Neural cell (in vitro differentiated cells): Measurements from ENCODE around the gene NRG3.
A peak's percentile ranks its signal among the peaks of the same experiment; 100 is the strongest.

ENCODE experiments used
- EP300 ChIP-seq: fragments of 450-650 bp; conservative IDR thresholded peaks from 2 replicates; pipeline ENCODE4 v1.6.1; 2014; ENCODE audit warnings: antibody characterized with exemption, mild to moderate bottlenecking, moderate library complexity; ENCODE audit not compliant: poor library complexity, severe bottlenecking
- EZH2 ChIP-seq: fragments of 200-600, 300-800 bp; shearing (Covaris generic), sonication (generic); IDR thresholded peaks from 2 replicates; pipeline ENCODE4 v1.6.1; 2014; ENCODE audit warnings: antibody characterized with exemption, low read length, borderline replicate concordance, mild to moderate bottlenecking; ENCODE audit not compliant: insufficient read depth, poor library complexity, severe bottlenecking
- MXI1 ChIP-seq: fragments of 450-650 bp; conservative IDR thresholded peaks from 2 replicates; pipeline ENCODE4 v1.6.1; 2014; ENCODE audit warnings: antibody characterized with exemption, mild to moderate bottlenecking; ENCODE audit not compliant: poor library complexity, severe bottlenecking
- POLR2AphosphoS5 ChIP-seq: IDR thresholded peaks from 2 replicates; pipeline ENCODE4 v1.6.1; 2012
- SMC3 ChIP-seq: fragments of 450-650 bp; conservative IDR thresholded peaks from 2 replicates; pipeline ENCODE4 v1.6.1; 2014; ENCODE audit warnings: antibody characterized with exemption, mild to moderate bottlenecking, moderate library complexity; ENCODE audit not compliant: poor library complexity
- TAF1 ChIP-seq: IDR thresholded peaks from 2 replicates; pipeline ENCODE4 v1.6.1; 2012; ENCODE audit warnings: low read depth
- TF ChIP-seq, protein P1 (sequence below): fragments of 450-650 bp; IDR thresholded peaks from 2 replicates; pipeline ENCODE4 v1.5.1; 2014; ENCODE audit warnings: antibody characterized with exemption, mild to moderate bottlenecking, moderate library complexity; ENCODE audit not compliant: poor library complexity, severe bottlenecking

DNA sequence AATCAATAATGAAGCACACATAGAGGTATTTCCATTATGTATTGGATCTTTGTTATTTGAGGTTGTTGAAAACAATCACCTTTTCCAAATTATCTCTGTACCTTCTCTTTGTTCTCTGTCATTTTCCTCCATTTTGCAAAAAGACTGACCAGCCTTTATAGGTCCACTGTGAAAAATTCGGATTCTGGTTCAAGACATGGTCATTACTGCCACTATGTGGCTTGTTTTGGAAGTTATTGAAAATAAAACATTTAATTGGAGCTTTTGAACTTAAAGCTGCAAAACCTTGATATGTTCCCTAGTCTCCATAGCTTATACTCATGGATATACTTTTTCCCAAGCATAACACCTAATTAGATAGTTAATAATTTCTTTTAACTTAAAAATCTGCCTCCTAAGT is 1094.4 kb downstream of the NRG3 start:
- TF ChIP-seq, protein P1, sequence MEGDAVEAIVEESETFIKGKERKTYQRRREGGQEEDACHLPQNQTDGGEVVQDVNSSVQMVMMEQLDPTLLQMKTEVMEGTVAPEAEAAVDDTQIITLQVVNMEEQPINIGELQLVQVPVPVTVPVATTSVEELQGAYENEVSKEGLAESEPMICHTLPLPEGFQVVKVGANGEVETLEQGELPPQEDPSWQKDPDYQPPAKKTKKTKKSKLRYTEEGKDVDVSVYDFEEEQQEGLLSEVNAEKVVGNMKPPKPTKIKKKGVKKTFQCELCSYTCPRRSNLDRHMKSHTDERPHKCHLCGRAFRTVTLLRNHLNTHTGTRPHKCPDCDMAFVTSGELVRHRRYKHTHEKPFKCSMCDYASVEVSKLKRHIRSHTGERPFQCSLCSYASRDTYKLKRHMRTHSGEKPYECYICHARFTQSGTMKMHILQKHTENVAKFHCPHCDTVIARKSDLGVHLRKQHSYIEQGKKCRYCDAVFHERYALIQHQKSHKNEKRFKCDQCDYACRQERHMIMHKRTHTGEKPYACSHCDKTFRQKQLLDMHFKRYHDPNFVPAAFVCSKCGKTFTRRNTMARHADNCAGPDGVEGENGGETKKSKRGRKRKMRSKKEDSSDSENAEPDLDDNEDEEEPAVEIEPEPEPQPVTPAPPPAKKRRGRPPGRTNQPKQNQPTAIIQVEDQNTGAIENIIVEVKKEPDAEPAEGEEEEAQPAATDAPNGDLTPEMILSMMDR: peak; percentile 54
- no peak for TF ChIP-seq POLR2AphosphoS5
- no peak for TF ChIP-seq EZH2
- TF ChIP-seq SMC3: peak; percentile 63
- no peak for TF ChIP-seq EP300
- TF ChIP-seq MXI1: no peak
- TF ChIP-seq TAF1: no peak
